HPDE6-E6E7 (cell line): Measurements from ENCODE around the gene RELT.

Experiments used
- DNase-seq: peaks from one replicate; pipeline ENCODE4 v3.0.0; 2011; ENCODE audit warnings: missing footprints; ENCODE audit errors: extremely low spot score

Gene RELT

GRCh38 chr11:73404048-73404447, 27.8 kb downstream of the RELT start:
- no peak for DNase-seq

GRCh38 chr11:73404506-73405145, 28.4 kb downstream of the RELT start:
- no peak for DNase-seq

- DNase-seq, result no peak
These were observed 28.9 kb downstream of the RELT start for GRCh38 chr11:73405146-73405510.

- no peak for DNase-seq
These were observed 29.9 kb downstream of the RELT start for GRCh38 chr11:73406131-73406530.

- no peak for DNase-seq
These were observed 30.4 kb downstream of the RELT start for GRCh38 chr11:73406619-73407018.

- no peak for DNase-seq
These were observed 33.2 kb downstream of the RELT start for GRCh38 chr11:73409431-73409830.

GRCh38 chr11:73410627-73411026, 34.4 kb downstream of the RELT start:
- DNase-seq, result no peak

- no peak for DNase-seq
These were observed 34.8 kb downstream of the RELT start for GRCh38 chr11:73411031-73411430.

- DNase-seq, result no peak
These were observed 36.1 kb downstream of the RELT start for GRCh38 chr11:73412308-73412707.

GRCh38 chr11:73413256-73413655, 37.1 kb downstream of the RELT start:
- no peak for DNase-seq

- DNase-seq, result no peak
These were observed 38.9 kb downstream of the RELT start for GRCh38 chr11:73414977-73415651.

GRCh38 chr11:73415854-73416615, 39.8 kb downstream of the RELT start:
- no peak for DNase-seq

- DNase-seq, result no peak
These were observed 40.6 kb downstream of the RELT start for GRCh38 chr11:73416786-73417185.

GRCh38 chr11:73420136-73420535, 43.9 kb downstream of the RELT start:
- DNase-seq, result no peak

GRCh38 chr11:73422886-73423285, 46.7 kb downstream of the RELT start:
- DNase-seq, result no peak

- DNase-seq, result no peak
These were observed 47.3 kb downstream of the RELT start for GRCh38 chr11:73423506-73423905.

GRCh38 chr11:73425108-73425507, 48.9 kb downstream of the RELT start:
- DNase-seq, result no peak

- DNase-seq, result no peak
These were observed 50.1 kb downstream of the RELT start for GRCh38 chr11:73426219-73426850.

- no peak for DNase-seq
These were observed 52.0 kb downstream of the RELT start for GRCh38 chr11:73428227-73428626.

- no peak for DNase-seq
These were observed 52.5 kb downstream of the RELT start for GRCh38 chr11:73428699-73429098.

- DNase-seq, result no peak
These were observed 53.0 kb downstream of the RELT start for GRCh38 chr11:73429121-73429750.

GRCh38 chr11:73430326-73430725, 54.1 kb downstream of the RELT start:
- DNase-seq, result no peak
